SK-N-SH treated with all-trans-retinoic acid at 6 μM for 48 hours (cell line): ENCODE data around the gene OR7G3.

Experiments used
- ATAC-seq: fragments of 200-7000 bp; cut with Tn5 transposase; 3 replicates; pipeline ENCODE4 v1.9.1; 2020; ENCODE audit warnings: mild to moderate bottlenecking, moderate library complexity
- ARNTL ChIP-seq: fragments of 450-650 bp; formaldehyde crosslinking; IDR thresholded peaks from 2 replicates; pipeline ENCODE4 v1.5.0; 2020; ENCODE audit warnings: low read depth, mild to moderate bottlenecking, moderate library complexity, borderline replicate concordance
- BACH2 ChIP-seq: fragments of 250-450 bp; sonication (Bioruptor Pico); IDR thresholded peaks from 2 replicates; pipeline ENCODE4 v1.9.0; 2021; ENCODE audit warnings: mild to moderate bottlenecking, borderline replicate concordance
- CSDC2 ChIP-seq: fragments of 250-450 bp; sonication (Bioruptor Pico); IDR thresholded peaks from 2 replicates; pipeline ENCODE4 v1.5.0; 2020; ENCODE audit warnings: mild to moderate bottlenecking, moderate library complexity
- CSRNP3 ChIP-seq: fragments of 250-450 bp; sonication (Bioruptor Pico); IDR thresholded peaks from 2 replicates; pipeline ENCODE4 v1.5.1; 2021; ENCODE audit warnings: mild to moderate bottlenecking, moderate library complexity
- ESRRG ChIP-seq: fragments of 250-450 bp; sonication (Bioruptor Pico); IDR thresholded peaks from 2 replicates; pipeline ENCODE4 v1.6.1; 2021; ENCODE audit warnings: mild to moderate bottlenecking
- GLIS3 ChIP-seq: fragments of 250-450 bp; sonication (Bioruptor Pico); IDR thresholded peaks from 2 replicates; pipeline ENCODE4 v1.5.0; 2020; ENCODE audit warnings: mild to moderate bottlenecking, moderate library complexity
- ISL1 ChIP-seq: fragments of 250-450 bp; sonication (Bioruptor Pico); IDR thresholded peaks from 2 replicates; pipeline ENCODE4 v2.1.2; 2022; ENCODE audit warnings: mild to moderate bottlenecking, moderate library complexity
- OSR1 ChIP-seq: fragments of 250-450 bp; sonication (Bioruptor Pico); IDR thresholded peaks from 2 replicates; pipeline ENCODE4 v1.8.0; 2022; ENCODE audit warnings: moderate library complexity, mild to moderate bottlenecking, inconsistent platforms
- PATZ1 ChIP-seq: fragments of 250-450 bp; sonication (Bioruptor Pico); IDR thresholded peaks from 2 replicates; pipeline ENCODE4 v1.8.0; 2020; ENCODE audit warnings: mild to moderate bottlenecking, moderate library complexity, borderline replicate concordance
- PPARA ChIP-seq: fragments of 250-450 bp; sonication (Bioruptor Pico); IDR thresholded peaks from 2 replicates; pipeline ENCODE4 v1.5.0; 2020; ENCODE audit warnings: mild to moderate bottlenecking, borderline replicate concordance
- RARB ChIP-seq: fragments of 250-450 bp; sonication (Bioruptor Pico); IDR thresholded peaks from 2 replicates; pipeline ENCODE4 v1.8.0; 2021; ENCODE audit warnings: mild to moderate bottlenecking, moderate library complexity
- SNAI2 ChIP-seq: fragments of 250-450 bp; sonication (Bioruptor Pico); IDR thresholded peaks from 2 replicates; pipeline ENCODE4 v1.5.0; 2020; ENCODE audit warnings: mild to moderate bottlenecking, moderate library complexity
- TCF4 ChIP-seq: fragments of 250-450 bp; sonication (Bioruptor Pico); IDR thresholded peaks from 2 replicates; pipeline ENCODE4 v1.8.0; 2021; ENCODE audit warnings: mild to moderate bottlenecking, moderate library complexity, borderline replicate concordance
- TOX ChIP-seq: fragments of 250-450 bp; sonication (Bioruptor Pico); IDR thresholded peaks from 2 replicates; pipeline ENCODE4 v1.8.0; 2021; ENCODE audit warnings: mild to moderate bottlenecking, moderate library complexity, borderline replicate concordance
- ZC3H10 ChIP-seq: fragments of 250-450 bp; sonication (Bioruptor Pico); IDR thresholded peaks from 2 replicates; pipeline ENCODE4 v1.5.1; 2021; ENCODE audit warnings: mild to moderate bottlenecking, moderate library complexity
- ZFP3 ChIP-seq: fragments of 250-450 bp; sonication (Bioruptor Pico); IDR thresholded peaks from 2 replicates; pipeline ENCODE4 v1.5.0; 2020; ENCODE audit warnings: mild to moderate bottlenecking, moderate library complexity
- ZFP30 ChIP-seq: fragments of 450-650 bp; formaldehyde crosslinking; IDR thresholded peaks from 2 replicates; pipeline ENCODE4 v1.5.0; 2022; ENCODE audit warnings: mild to moderate bottlenecking, moderate library complexity
- ZNF565 ChIP-seq: fragments of 450-650 bp; formaldehyde crosslinking; conservative IDR thresholded peaks from 2 replicates; pipeline ENCODE4 v1.5.0; 2020; ENCODE audit warnings: low read depth, mild to moderate bottlenecking, moderate library complexity
- ZNF70 ChIP-seq: fragments of 450-650 bp; formaldehyde crosslinking; IDR thresholded peaks from 2 replicates; pipeline ENCODE4 v1.5.0; 2020; ENCODE audit warnings: mild to moderate bottlenecking, moderate library complexity
- ZNF8 ChIP-seq: fragments of 450-650 bp; formaldehyde crosslinking; IDR thresholded peaks from 2 replicates; pipeline ENCODE4 v1.5.0; 2020; ENCODE audit warnings: mild to moderate bottlenecking, moderate library complexity
- TF ChIP-seq, protein P1 (sequence below): fragments of 250-450 bp; sonication (Bioruptor Pico); IDR thresholded peaks from 2 replicates; pipeline ENCODE4 v1.5.0; 2020; ENCODE audit warnings: mild to moderate bottlenecking, moderate library complexity

OR7G3 gene

GRCh38 chr19:9116547-9116946 lies 10.2 kb downstream of the OR7G3 start:
- ATAC-seq: no peak

DNA sequence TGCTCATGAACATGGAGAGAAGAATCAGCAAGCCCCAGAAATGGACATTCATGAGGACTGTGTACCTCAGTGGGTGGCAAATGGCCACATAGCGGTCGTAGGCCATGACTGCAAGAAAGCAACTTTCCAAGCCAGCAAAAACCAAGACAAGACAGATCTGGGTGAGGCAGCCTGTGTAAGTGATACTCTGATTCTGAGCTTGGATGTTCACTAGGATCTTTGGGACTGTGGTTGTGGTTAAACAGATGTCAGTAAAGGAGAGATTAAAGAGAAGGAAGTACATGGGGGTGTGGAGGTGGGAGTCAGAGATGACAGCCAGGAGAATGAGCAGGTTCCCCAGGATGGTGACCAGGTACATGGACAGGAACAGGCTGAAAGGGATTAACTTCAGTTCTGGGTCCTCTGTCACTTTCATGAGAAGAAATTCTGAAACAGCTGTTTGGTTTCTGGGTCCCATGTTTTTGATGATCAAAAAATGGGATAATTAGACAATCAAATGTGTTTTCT lies 11.4 kb downstream of the OR7G3 start, which contains the start of gene OR7G1:
TSS of gene OR7G1 (minus strand) at position 457 of the 507 bp plus-strand sequence. CDS start at position 457, 0 bp downstream.
- ATAC-seq: no peak
- TF ChIP-seq ISL1 (CRISPR knock-in tag) (no peak), CSRNP3 (no peak), TCF4 (CRISPR knock-in tag) (no peak), RARB (no peak), SNAI2 (CRISPR knock-in tag) (no peak), PATZ1 (CRISPR knock-in tag) (no peak), PPARA (CRISPR knock-in tag) (no peak), CSDC2 (CRISPR knock-in tag) (no peak), GLIS3 (CRISPR knock-in tag) (no peak), TOX (CRISPR knock-in tag) (no peak), ZFP30 (no peak), ZNF70 (CRISPR knock-in tag) (no peak), OSR1 (no peak), ZNF565 (CRISPR knock-in tag) (no peak), BACH2 (no peak), ZFP3 (no peak)
- TF ChIP-seq, protein P1, sequence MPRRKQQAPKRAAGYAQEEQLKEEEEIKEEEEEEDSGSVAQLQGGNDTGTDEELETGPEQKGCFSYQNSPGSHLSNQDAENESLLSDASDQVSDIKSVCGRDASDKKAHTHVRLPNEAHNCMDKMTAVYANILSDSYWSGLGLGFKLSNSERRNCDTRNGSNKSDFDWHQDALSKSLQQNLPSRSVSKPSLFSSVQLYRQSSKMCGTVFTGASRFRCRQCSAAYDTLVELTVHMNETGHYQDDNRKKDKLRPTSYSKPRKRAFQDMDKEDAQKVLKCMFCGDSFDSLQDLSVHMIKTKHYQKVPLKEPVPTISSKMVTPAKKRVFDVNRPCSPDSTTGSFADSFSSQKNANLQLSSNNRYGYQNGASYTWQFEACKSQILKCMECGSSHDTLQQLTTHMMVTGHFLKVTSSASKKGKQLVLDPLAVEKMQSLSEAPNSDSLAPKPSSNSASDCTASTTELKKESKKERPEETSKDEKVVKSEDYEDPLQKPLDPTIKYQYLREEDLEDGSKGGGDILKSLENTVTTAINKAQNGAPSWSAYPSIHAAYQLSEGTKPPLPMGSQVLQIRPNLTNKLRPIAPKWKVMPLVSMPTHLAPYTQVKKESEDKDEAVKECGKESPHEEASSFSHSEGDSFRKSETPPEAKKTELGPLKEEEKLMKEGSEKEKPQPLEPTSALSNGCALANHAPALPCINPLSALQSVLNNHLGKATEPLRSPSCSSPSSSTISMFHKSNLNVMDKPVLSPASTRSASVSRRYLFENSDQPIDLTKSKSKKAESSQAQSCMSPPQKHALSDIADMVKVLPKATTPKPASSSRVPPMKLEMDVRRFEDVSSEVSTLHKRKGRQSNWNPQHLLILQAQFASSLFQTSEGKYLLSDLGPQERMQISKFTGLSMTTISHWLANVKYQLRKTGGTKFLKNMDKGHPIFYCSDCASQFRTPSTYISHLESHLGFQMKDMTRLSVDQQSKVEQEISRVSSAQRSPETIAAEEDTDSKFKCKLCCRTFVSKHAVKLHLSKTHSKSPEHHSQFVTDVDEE (CRISPR knock-in tag): no peak

More at GRCh38 chr19:9116547-9116946, 10.2 kb downstream of the OR7G3 start:
- TF ChIP-seq SNAI2 (CRISPR knock-in tag) (no peak), PATZ1 (CRISPR knock-in tag) (no peak), PPARA (CRISPR knock-in tag) (no peak), ISL1 (CRISPR knock-in tag) (no peak), ESRRG (CRISPR knock-in tag) (no peak), GLIS3 (CRISPR knock-in tag) (no peak), OSR1 (no peak), RARB (no peak), ZNF70 (CRISPR knock-in tag) (no peak), BACH2 (no peak), CSDC2 (CRISPR knock-in tag) (no peak), ZFP3 (no peak), ZC3H10 (no peak), ZNF565 (CRISPR knock-in tag) (no peak), CSRNP3 (no peak), ARNTL (CRISPR knock-in tag) (no peak), ZNF8 (CRISPR knock-in tag) (no peak), ZFP30 (no peak), TOX (CRISPR knock-in tag) (no peak)
- TF ChIP-seq, protein P1 (CRISPR knock-in tag): no peak
